GM13976 (cell line): Measurements from ENCODE around the gene BRSK2.

Experiments used
- DNase-seq: peaks from one replicate; pipeline ENCODE4 v3.0.0; 2012; ENCODE audit warnings: low spot score
- in situ Hi-C: fragments of 300-500 bp; cut with MboI; formaldehyde crosslinking; loops from one replicate; pipeline ENCODE4 v1.12.0; 2022; ENCODE audit warnings: low sequenced_read_pairs, mixed read lengths, inconsistent platforms; ENCODE audit not compliant: unreplicated experiment
- TF ChIP-seq, protein P1 (sequence below): IDR thresholded peaks from 2 replicates; pipeline ENCODE4 v1.5.1; 2012; ENCODE audit warnings: borderline replicate concordance, mild to moderate bottlenecking; ENCODE audit not compliant: insufficient read depth; ENCODE audit errors: extremely low read depth, missing control alignments, control extremely low read depth

Gene BRSK2

DNA sequence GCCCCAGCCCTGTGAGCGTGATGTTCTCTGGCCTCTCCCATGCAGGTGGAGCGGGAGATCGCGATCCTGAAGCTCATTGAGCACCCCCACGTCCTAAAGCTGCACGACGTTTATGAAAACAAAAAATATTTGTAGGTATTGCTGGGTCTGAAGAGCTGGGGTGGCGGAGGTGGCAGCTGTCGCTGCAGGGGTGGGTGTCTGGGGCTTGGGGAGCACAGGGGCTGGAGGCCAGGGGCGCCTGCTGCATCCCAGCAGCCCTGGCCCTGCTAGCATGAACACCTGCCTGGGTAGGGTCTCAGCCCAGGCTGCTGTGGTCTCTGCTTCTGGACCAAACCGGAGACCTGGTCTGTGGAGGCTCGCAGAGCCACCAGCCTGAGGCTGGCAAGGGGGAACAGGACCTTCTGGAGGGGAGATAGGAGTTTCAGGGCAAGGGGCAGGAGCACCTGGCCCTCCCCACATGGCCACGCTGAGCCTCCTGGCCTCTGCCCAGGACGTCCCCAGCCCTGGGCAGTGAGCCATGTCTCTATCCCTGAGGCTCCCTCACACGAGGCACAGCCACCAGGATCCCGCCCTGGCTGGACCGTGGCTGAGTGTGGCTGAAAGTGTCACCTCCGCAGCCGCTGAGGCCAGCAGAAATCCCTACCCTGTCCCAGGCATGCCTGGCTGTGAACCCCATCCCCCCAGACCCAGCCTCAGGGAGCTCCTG is 48.7 kb downstream of the BRSK2 start:
- DNase-seq, result no peak
- TF ChIP-seq, protein P1, sequence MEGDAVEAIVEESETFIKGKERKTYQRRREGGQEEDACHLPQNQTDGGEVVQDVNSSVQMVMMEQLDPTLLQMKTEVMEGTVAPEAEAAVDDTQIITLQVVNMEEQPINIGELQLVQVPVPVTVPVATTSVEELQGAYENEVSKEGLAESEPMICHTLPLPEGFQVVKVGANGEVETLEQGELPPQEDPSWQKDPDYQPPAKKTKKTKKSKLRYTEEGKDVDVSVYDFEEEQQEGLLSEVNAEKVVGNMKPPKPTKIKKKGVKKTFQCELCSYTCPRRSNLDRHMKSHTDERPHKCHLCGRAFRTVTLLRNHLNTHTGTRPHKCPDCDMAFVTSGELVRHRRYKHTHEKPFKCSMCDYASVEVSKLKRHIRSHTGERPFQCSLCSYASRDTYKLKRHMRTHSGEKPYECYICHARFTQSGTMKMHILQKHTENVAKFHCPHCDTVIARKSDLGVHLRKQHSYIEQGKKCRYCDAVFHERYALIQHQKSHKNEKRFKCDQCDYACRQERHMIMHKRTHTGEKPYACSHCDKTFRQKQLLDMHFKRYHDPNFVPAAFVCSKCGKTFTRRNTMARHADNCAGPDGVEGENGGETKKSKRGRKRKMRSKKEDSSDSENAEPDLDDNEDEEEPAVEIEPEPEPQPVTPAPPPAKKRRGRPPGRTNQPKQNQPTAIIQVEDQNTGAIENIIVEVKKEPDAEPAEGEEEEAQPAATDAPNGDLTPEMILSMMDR, result no peak
- in situ Hi-C loops, result no loop called here

DNA sequence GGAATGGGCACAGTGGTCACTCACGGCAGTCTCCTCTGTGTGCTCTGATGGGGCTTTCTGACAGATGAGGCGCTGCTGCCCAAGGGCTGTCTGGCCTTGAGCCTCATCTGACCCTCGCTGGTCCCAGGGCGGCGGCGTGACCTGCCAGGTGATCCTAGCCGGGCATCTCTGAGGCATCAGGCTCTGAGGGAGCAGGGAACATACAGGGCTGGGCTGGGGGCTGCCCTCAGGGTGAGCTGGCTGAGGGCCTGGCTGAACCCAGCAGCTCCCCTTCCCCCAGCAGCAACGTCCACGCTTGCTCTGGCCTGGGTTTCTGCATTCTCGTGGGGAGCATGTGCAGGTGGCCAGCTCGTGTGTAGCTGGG is 49.2 kb downstream of the BRSK2 start:
- DNase-seq, result no peak
- TF ChIP-seq, protein P1, result no peak
- in situ Hi-C loops, result no loop called here

DNA sequence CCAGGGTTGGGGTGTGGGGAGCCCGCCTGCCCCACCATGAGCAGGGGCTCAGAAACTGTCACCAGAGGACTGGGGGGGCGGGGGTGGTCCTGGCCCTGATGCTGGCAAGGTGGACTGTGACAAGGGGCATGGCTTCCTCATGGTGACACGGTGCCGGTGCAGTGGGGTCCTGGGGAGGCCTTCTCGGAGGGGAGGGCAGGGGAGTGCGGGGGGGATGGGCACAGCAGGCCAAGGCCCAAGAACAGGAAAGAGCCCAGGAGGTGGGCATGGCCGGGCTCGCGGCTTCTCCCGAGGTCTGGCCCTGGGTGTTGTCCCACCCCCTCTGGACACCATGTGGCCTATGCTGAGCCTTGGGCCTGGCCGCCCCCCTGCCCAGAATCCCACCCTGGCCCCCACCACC is 49.6 kb downstream of the BRSK2 start:
- no peak for DNase-seq
- in situ Hi-C loops, result no loop called here
- TF ChIP-seq, protein P1, result no peak

DNA sequence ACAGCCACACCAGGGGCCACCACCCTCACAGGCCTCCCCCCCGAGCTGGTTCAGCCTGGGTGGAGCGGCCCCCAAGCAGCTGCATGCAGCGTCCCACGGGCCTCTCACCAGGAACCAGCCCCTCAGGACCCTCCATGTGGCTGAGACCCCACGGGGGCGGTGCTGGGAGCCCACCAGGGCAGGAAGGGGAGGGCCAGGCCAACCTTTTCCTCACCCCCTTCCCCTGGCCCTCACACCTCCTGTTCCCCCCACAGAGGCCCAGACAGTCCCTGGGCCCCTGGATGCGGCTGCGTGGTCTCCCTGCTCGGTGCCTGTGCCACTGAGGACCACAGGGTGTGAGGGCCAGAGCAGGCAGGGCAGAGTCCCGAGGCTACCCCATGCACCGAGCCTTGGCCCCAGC is 50.3 kb downstream of the BRSK2 start:
- TF ChIP-seq, protein P1, result no peak
- no peak for DNase-seq
- in situ Hi-C loops, result no loop called here

DNA sequence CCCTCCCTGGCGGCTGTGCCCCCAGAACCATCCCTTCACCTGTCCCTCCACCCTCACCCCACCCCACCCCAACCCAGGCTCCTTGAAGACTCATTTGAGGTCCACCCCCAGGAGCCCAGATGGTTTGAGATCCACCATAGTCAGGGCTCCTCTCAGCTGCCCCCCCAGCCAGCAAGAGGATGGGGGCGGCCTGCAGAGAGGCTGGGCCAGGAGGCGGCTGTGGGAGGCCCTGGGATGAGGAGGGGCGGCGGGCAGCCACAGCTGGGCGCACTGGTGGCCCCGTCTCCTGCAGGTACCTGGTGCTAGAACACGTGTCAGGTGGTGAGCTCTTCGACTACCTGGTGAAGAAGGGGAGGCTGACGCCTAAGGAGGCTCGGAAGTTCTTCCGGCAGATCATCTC is 50.8 kb downstream of the BRSK2 start:
- TF ChIP-seq, protein P1, result no peak
- no peak for DNase-seq
- in situ Hi-C loops, result no loop called here

DNA sequence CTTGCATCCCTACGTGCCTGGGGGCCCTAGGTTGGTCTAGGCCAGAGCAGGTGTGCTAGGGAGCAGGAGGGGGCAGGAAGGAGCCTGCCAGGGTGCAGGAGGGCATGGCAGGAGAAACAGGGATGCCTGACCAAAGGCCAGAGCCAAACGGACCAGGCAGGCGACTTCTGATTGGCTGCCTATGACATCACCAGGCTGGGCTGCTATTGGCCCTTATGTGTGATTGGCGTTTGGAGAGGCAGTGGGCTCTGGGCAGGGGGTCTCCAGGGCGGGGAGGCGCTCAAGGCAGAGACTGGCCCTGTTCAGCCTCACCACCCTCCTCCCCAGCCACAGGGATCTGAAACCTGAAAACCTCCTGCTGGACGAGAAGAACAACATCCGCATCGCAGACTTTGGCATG is 52.4 kb downstream of the BRSK2 start:
- no peak for DNase-seq
- in situ Hi-C loops, result no loop called here
- TF ChIP-seq, protein P1, result no peak

DNA sequence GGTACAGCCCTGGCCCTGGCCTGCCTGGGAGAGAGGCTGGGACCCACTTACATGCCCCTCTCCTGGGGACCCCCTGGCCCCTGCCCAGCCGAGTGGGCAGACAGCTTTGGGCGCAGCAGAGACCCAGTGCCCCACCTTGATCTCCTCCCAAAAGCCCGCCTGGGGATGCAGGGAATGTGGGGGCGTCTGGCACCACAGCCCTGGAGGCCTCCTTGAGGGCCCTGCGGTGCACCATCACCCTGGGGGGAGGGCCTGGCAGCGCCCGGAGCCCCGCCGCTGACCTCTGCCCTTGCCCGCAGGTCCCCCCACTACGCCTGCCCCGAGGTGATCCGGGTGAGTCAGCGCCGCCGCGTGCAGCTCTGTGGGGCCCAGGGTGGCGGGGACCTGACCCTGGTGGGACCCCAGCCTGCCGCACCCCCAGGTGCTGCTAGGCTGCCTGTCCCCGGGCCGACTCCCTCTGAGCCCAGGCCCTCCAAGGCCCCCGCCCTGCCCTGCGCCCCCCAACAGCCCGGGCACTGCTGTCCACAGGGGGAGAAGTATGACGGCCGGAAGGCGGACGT is 53.2 kb downstream of the BRSK2 start:
- TF ChIP-seq, protein P1, result no peak
- in situ Hi-C loops, result no loop called here
- no peak for DNase-seq
